ENCODE measurements around the gene PYCARD. TPM values are rescaled to one million over a fixed set of nuclear protein-coding genes. Genes with fewer than 3 reads are reported as not detected.

PYCARD gene
- total and polyA plus RNA-seq, 9 donors: 1.8 to 35.8 (median 20.2) TPM

GRCh38 chr16:31186176-31186575, 16.4 kb downstream of the PYCARD start:
- TF ChIP-seq EP300 (IDR thresholded peaks at IDR 0.05) (no peak), POLR2A (IDR thresholded peaks at IDR 0.05) (no peak), CTCF (IDR thresholded peaks at IDR 0.05) (no peak)
- 33 to 42% (median 37%) methylated on average over 7 of the region's 7 CpGs for WGBS, 3 donors
- H3K36me3 ChIP-seq: no peaks in the 10 kb centered on the region
- H3K9me3 ChIP-seq: no peaks in the 10 kb centered on the region
- H3K4me3 ChIP-seq: no peak overlapping the region
- intact Hi-C loops (cut with DNase I): loop anchor here in 2 of 4 donors (10.0 kb wide), 5 partner anchors 51 to 519 kb away; partner anchors contain the start of genes PRSS53 (in 1 of the 2) and PRSS8 (in 1 of the 2)
- DNase-seq: no peak
- H3K4me1 ChIP-seq (ENCODE audit: insufficient read depth): peaks cover 16% of the 10 kb centered on the region
- no peak overlapping the region for H3K27ac ChIP-seq
- no peaks in the 10 kb centered on the region for H3K27me3 ChIP-seq

GRCh38 chr16:31185339-31185738, 17.2 kb downstream of the PYCARD start:
- no peaks in the 10 kb centered on the region for H3K36me3 ChIP-seq
- no peaks in the 10 kb centered on the region for H3K27me3 ChIP-seq
- intact Hi-C loops (cut with DNase I): loop anchor here in 2 of 4 donors (10.0 kb wide), 5 partner anchors 51 to 519 kb away; partner anchors contain the start of genes PRSS53 (in 1 of the 2) and PRSS8 (in 1 of the 2)
- no peak overlapping the region for H3K4me3 ChIP-seq
- H3K9me3 ChIP-seq: no peaks in the 10 kb centered on the region
- no peak overlapping the region for H3K27ac ChIP-seq
- DNase-seq: no peak
- 45 to 53% (median 52%) methylated on average over 5 of the region's 5 CpGs for WGBS, 3 donors
- TF ChIP-seq CTCF (IDR thresholded peaks at IDR 0.05): no peak
- no peak for TF ChIP-seq POLR2A (IDR thresholded peaks at IDR 0.05)
- no peak for TF ChIP-seq EP300 (IDR thresholded peaks at IDR 0.05)
- peaks cover 16% of the 10 kb centered on the region for H3K4me1 ChIP-seq (ENCODE audit: insufficient read depth)

- H3K4me1 ChIP-seq (ENCODE audit: insufficient read depth): peaks cover 16% of the 10 kb centered on the region
- no peaks in the 10 kb centered on the region for H3K36me3 ChIP-seq
- TF ChIP-seq CTCF (IDR thresholded peaks at IDR 0.05): no peak
- no peak for TF ChIP-seq EP300 (IDR thresholded peaks at IDR 0.05)
- no peak for TF ChIP-seq POLR2A (IDR thresholded peaks at IDR 0.05)
- no peaks in the 10 kb centered on the region for H3K27me3 ChIP-seq
- DNase-seq: no peak
- H3K27ac ChIP-seq: no peak overlapping the region
- no peaks in the 10 kb centered on the region for H3K9me3 ChIP-seq
- 89% methylated on average over 14 of the region's 14 CpGs for WGBS, 3 donors
- intact Hi-C loops (cut with DNase I): loop anchor here in 2 of 4 donors (5.0 to 10.0 kb wide), 6 partner anchors 50 to 520 kb away; partner anchors contain the start of genes PRSS53 (in 1 of the 2), PRSS8 (in 1 of the 2) and ZNF843 (in 1 of the 2)
- H3K4me3 ChIP-seq: no peak overlapping the region
These were observed 17.7 kb downstream of the PYCARD start for GRCh38 chr16:31184888-31185287.

- intact Hi-C loops (cut with DNase I): loop anchor here in 2 of 4 donors (5.0 to 10.0 kb wide), 6 partner anchors 49 to 521 kb away; partner anchors contain the start of genes PRSS53 (in 1 of the 2), PRSS8 (in 1 of the 2) and ZNF843 (in 1 of the 2)
- peaks cover 16% of the 10 kb centered on the region for H3K4me1 ChIP-seq (ENCODE audit: insufficient read depth)
- H3K9me3 ChIP-seq: no peaks in the 10 kb centered on the region
- no peak for DNase-seq
- H3K36me3 ChIP-seq: no peaks in the 10 kb centered on the region
- 52 to 55% (median 52%) methylated on average over 10 of the region's 10 CpGs for WGBS, 3 donors
- H3K27ac ChIP-seq: no peak overlapping the region
- H3K27me3 ChIP-seq: no peaks in the 10 kb centered on the region
- TF ChIP-seq POLR2A (IDR thresholded peaks at IDR 0.05): no peak
- no peak for TF ChIP-seq EP300 (IDR thresholded peaks at IDR 0.05)
- no peak for TF ChIP-seq CTCF (IDR thresholded peaks at IDR 0.05)
- no peak overlapping the region for H3K4me3 ChIP-seq
These were observed 18.8 kb downstream of the PYCARD start for GRCh38 chr16:31183432-31184428.
